Measurements from ENCODE around the gene BRSK1.
A peak's percentile ranks its signal among the peaks of the same experiment; 100 is the strongest.

The BRSK1 gene

GRCh38 chr19:55276720-55277430, 6.9 kb upstream of the BRSK1 start:
- no peak for DNase-seq

- DNase-seq: no peak
Observed at GRCh38 chr19:55277494-55277893, 6.3 kb upstream of the BRSK1 start.

- no peak for DNase-seq
Observed at GRCh38 chr19:55278391-55279135, 5.2 kb upstream of the BRSK1 start.

- DNase-seq: no peak
Observed at GRCh38 chr19:55279340-55279739, 4.5 kb upstream of the BRSK1 start.

- peak; percentile 99 for DNase-seq
Observed at GRCh38 chr19:55279770-55280643, 3.8 kb upstream of the BRSK1 start, which contains the start of gene HSPBP1. TSS of gene HSPBP1 (minus strand) at chr19:55280110. CDS start at chr19:55279608, 502 bp downstream.

DNA sequence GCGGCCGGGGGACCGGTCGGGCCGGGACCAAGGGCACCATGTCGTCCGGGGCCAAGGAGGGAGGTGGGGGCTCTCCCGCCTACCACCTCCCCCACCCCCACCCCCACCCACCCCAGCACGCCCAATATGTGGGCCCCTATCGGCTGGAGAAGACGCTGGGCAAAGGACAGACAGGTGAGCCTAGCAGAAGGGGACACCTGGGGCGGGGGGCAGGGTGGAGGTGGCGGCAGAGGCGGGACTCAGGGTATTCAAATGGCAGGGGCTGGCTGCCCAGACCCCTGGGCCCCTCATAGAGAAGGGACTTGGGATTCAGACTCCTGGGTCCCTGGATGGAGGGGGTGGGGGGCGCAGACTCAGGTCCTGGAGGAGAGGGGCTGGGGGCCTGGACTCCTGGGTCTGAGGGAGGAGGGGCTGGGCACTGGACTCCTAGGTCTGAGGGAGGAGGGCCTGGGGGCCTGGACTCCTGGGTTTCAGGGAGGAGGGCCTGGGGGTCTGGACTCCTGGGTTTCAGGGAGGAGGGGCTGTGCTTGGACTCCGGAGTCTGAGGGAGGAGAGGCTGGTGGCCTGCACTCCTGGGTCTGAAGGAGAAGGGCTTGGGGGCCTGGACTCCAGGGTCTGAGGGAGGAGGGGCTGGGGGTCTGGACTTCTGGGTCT, 735 bp downstream of the BRSK1 start:
- DNase-seq: peak; percentile 37

- no peak for DNase-seq
Observed at GRCh38 chr19:55285229-55285890, 1.6 kb downstream of the BRSK1 start.

DNA sequence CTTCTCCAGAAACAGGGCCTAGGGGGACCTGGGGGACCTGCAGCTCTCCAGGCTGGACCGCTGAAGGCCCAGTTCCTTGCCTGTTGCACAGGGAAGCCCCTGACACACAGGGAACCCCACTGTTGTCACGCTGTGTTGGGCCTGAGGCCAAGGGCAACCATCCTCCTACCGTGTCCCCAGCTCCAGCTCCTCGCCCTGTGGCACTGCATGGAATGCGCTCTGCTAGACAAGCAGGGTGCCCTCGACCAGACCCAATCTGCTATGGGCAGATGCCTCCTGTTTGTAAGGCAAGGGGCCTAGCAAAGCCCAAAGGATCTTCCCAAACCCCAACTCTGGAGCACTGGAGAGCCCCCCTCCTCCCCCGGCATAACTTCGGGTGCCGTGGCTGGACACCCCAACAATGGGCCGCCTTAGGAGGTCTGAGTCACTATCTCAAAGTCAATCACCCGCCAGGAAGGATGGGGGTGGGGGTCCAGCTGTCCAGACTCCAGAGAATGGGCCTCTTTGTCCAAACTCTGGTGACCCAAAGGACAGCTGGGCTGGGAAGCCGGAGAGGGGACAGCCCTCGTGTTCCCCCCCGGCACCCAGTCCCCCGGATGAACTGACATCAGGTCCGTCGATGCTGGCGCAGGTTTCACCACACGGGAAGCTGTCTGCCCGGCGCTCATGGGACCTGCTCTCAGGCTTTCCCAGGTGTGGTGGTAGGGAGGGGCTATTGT, 3.7 kb downstream of the BRSK1 start:
- DNase-seq: no peak

DNA sequence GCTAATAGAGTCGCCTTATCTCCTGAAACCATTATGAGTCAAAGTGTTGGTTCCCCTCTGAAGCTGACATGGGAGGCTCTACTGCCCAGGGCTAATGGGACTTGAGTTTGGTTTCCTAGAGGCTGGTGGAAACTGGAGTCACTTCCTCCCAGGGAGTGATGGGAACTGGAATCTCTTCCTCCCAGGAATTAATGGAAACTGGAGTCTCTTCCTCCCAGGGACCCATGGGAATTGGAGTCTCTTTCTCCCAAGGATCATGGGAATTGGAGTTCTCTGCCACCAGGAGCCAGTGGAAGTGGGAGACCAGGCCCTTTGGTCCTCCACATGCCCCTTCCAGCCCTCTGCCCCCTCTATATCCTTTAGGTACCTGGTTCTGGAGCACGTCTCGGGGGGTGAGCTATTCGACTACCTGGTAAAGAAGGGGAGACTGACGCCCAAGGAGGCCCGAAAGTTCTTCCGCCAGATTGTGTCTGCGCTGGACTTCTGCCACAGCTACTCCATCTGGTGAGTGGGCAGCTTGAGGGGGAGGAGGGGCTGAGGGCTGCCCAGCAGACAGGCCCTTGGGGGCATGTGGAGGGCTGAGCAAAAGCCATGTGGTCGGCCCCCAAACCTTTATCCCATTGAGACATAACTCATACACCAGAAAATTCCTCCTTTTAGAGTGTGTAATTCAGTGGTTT, 5.5 kb downstream of the BRSK1 start:
- peak; percentile 29 for DNase-seq

- no peak for DNase-seq
Observed at GRCh38 chr19:55297267-55297666, 13.5 kb downstream of the BRSK1 start.

DNA sequence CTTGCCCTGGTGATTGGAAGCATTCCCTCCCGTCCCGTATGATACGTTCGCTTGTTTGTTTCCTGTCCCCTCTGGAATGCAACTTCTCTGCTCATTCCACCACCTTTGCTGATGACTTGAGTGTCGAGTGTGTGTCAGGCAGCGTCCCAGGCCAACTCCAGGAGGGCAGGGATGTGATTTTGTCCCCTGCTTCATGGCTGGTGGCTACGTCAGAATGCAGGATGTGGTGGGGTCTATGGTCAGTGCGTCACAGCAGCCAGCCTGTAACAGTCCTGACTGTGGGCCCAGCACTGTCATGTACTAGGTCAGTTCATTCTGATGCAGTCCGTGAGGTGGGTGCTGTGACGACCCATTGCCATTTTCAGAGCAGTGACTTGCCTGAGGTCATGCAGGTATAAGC, 16.2 kb downstream of the BRSK1 start:
- DNase-seq: no peak

GRCh38 chr19:55300886-55301458, 17.2 kb downstream of the BRSK1 start:
- DNase-seq: no peak

- DNase-seq: peak; percentile 85
Observed at GRCh38 chr19:55301459-55302317, 17.9 kb downstream of the BRSK1 start.

GRCh38 chr19:55302318-55302703, 18.5 kb downstream of the BRSK1 start:
- no peak for DNase-seq

- no peak for DNase-seq
Observed at GRCh38 chr19:55303477-55303876, 19.7 kb downstream of the BRSK1 start.

DNA sequence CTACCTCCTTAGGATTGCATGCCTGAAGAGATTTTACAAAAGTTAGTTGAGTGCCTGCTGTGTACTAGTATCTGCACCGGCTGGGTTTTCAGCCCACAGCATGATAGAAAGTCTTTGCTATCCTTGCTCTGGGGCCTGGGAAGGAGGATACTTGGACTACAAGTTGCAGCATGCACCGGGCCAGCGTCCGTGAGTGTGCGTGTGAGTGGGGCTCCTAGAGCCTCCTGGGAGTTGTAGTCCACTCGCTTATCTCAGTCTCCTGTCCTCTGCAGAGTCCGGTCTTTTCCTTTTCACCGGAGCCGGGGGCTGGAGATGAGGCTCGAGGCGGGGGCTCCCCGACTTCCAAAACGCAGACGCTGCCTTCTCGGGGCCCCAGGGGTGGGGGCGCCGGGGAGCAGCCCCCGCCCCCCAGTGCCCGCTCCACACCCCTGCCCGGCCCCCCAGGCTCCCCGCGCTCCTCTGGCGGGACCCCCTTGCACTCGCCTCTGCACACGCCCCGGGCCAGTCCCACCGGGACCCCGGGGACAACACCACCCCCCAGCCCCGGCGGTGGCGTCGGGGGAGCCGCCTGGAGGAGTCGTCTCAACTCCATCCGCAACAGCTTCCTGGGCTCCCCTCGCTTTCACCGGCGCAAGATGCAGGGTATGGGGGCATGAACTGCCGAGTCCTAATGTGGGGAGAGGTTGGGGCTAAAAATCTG, 20.6 kb downstream of the BRSK1 start:
- DNase-seq: peak; percentile 76

DNA sequence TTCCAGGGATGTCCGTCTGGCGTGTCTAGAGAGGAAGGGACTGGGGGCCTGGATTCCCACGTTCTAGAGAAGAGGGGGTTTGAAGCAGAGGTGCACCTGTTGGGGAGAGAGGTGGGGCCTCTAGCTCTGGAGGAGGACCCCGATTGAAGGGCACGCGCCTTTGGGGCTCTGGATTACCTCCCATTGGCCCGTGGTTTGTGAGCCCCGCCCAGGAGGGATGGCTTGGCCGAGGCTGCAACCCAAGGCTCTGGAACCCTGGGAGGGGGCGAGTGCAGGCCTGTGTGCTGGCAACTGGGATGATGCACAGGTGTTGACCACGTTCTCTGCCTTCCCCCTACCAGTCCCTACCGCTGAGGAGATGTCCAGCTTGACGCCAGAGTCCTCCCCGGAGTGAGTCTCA, 21.2 kb downstream of the BRSK1 start:
- no peak for DNase-seq

GRCh38 chr19:55305491-55305890, 21.7 kb downstream of the BRSK1 start:
- DNase-seq: peak; percentile 61

GRCh38 chr19:55305983-55306562, 22.3 kb downstream of the BRSK1 start:
- DNase-seq: no peak
